ENCODE results near the gene LCTL. TPM values are rescaled to one million over a fixed set of nuclear protein-coding genes. Genes with fewer than 3 reads are reported as not detected.
"Not testable (repeated sequence)": the region's sequence is repeated elsewhere in the genome, so short reads cannot be mapped to it uniquely, and the experiment has no call there.

The LCTL gene
- polyA plus RNA-seq, 3 donors: 0.06 to 0.31 (median 0.17) TPM

- no peak for DNase-seq (ENCODE audit: low read depth in 3 of 3, low spot score in 2 of 3)
These were observed 26.9 kb upstream of the LCTL start for GRCh38 chr15:66592505-66593218.

- no peak for DNase-seq (ENCODE audit: low read depth in 3 of 3, low spot score in 2 of 3)
These were observed 25.6 kb upstream of the LCTL start for GRCh38 chr15:66591322-66591862.

GRCh38 chr15:66590435-66590834 is 24.6 kb upstream of the LCTL start:
- no peak for DNase-seq (ENCODE audit: low read depth in 3 of 3, low spot score in 2 of 3)

GRCh38 chr15:66589429-66589828 is 23.6 kb upstream of the LCTL start:
- DNase-seq (ENCODE audit: low read depth in 3 of 3, low spot score in 2 of 3): not testable (repeated sequence)

- no peak for DNase-seq (ENCODE audit: low read depth in 3 of 3, low spot score in 2 of 3)
These were observed 23.2 kb upstream of the LCTL start for GRCh38 chr15:66588971-66589370.

GRCh38 chr15:66588537-66588936 is 22.7 kb upstream of the LCTL start:
- DNase-seq (ENCODE audit: low read depth in 3 of 3, low spot score in 2 of 3): no peak

GRCh38 chr15:66587749-66588148 is 22.0 kb upstream of the LCTL start:
- DNase-seq (ENCODE audit: low read depth in 3 of 3, low spot score in 2 of 3): no peak

- DNase-seq (ENCODE audit: low read depth in 3 of 3, low spot score in 2 of 3): no peak
These were observed 21.2 kb upstream of the LCTL start for GRCh38 chr15:66587020-66587419.

GRCh38 chr15:66586155-66586976 is 20.6 kb upstream of the LCTL start:
- no peak for DNase-seq (ENCODE audit: low read depth in 3 of 3, low spot score in 2 of 3)

- no peak for DNase-seq (ENCODE audit: low read depth in 3 of 3, low spot score in 2 of 3)
These were observed 16.3 kb upstream of the LCTL start for GRCh38 chr15:66581972-66582537.

GRCh38 chr15:66580643-66581042 is 14.8 kb upstream of the LCTL start:
- DNase-seq (ENCODE audit: low read depth in 3 of 3, low spot score in 2 of 3): no peak

- no peak for DNase-seq (ENCODE audit: low read depth in 3 of 3, low spot score in 2 of 3)
These were observed 12.6 kb upstream of the LCTL start for GRCh38 chr15:66578286-66578875.

GRCh38 chr15:66574596-66574950 is 8.8 kb upstream of the LCTL start:
- DNase-seq (ENCODE audit: low read depth in 3 of 3, low spot score in 2 of 3): no peak

- no peak for DNase-seq (ENCODE audit: low read depth in 3 of 3, low spot score in 2 of 3)
These were observed 8.2 kb upstream of the LCTL start for GRCh38 chr15:66573719-66574595.

- no peak for DNase-seq (ENCODE audit: low read depth in 3 of 3, low spot score in 2 of 3)
These were observed 7.5 kb upstream of the LCTL start for GRCh38 chr15:66573348-66573718.

- no peak for DNase-seq (ENCODE audit: low read depth in 3 of 3, low spot score in 2 of 3)
These were observed 6.3 kb upstream of the LCTL start for GRCh38 chr15:66572146-66572545.

GRCh38 chr15:66570842-66571478 is 5.2 kb upstream of the LCTL start:
- DNase-seq (ENCODE audit: low read depth in 3 of 3, low spot score in 2 of 3): no peak

- no peak for DNase-seq (ENCODE audit: low read depth in 3 of 3, low spot score in 2 of 3)
These were observed 4.5 kb upstream of the LCTL start for GRCh38 chr15:66570327-66570726.

- no peak for DNase-seq (ENCODE audit: low read depth in 3 of 3, low spot score in 2 of 3)
These were observed 3.8 kb upstream of the LCTL start for GRCh38 chr15:66569461-66570137.

Measured in right renal cortex interstitium (tissue), 3 donors.